H1 (cell line): ENCODE measurements around the gene DRG1. TPM values are rescaled to one million over a fixed set of nuclear protein-coding genes. Genes with fewer than 3 reads are reported as not detected.

Experiments used
- CTCF ChIA-PET: fragments of 300-600 bp; sonication (Branson Sonifier 250); formaldehyde crosslinking; loops from one replicate; lab custom pipeline; 2021; ENCODE audit not compliant: partially characterized antibody; lab: Charles Lee
- POLR2A ChIA-PET: fragments of 300-600 bp; sonication (Branson Sonifier 250); formaldehyde crosslinking; loops from one replicate; lab custom pipeline; 2021; ENCODE audit warnings: inconsistent platforms; ENCODE audit not compliant: partially characterized antibody; lab: Charles Lee
- DNase-seq, 2 experiments: peaks; one replicate each; pipeline versions ENCODE4 v3.0.0 to v3.0.0-alpha.2; 2010 to 2022; ENCODE audit warnings: low spot score in 2 of 2, low read depth in 1 of 2, mixed read lengths in 1 of 2
- FAIRE-seq: peaks from 2 replicates; lab custom pipeline; 2011; peaks lifted over from hg19 to GRCh38; lab: Jason Lieb, UNC
- H2AFZ ChIP-seq: 2 replicates; pipeline ENCODE4 v1.8.1; 2012; ENCODE audit warnings: low read length, inconsistent platforms
- H2AK5ac ChIP-seq: 2 replicates; pipeline ENCODE4 v1.6.1; 2013; ENCODE audit warnings: low read depth, low read length
- H2BK120ac ChIP-seq: replicated peaks from 2 replicates; pipeline ENCODE3; 2013; ENCODE audit warnings: low read depth, low read length, inconsistent platforms
- H2BK12ac ChIP-seq: 2 replicates; pipeline ENCODE4 v1.6.1; 2013; ENCODE audit warnings: low read depth, low read length
- H2BK15ac ChIP-seq: 2 replicates; pipeline ENCODE4 v1.6.1; 2013; ENCODE audit warnings: low read length
- H2BK20ac ChIP-seq: 2 replicates; pipeline ENCODE4 v1.6.1; 2013; ENCODE audit warnings: low read length
- H2BK5ac ChIP-seq: 2 replicates; pipeline ENCODE4 v1.6.1; 2013; ENCODE audit warnings: low read depth, low read length
- H3K14ac ChIP-seq: 2 replicates; pipeline ENCODE4 v1.6.1; 2013; ENCODE audit warnings: inconsistent platforms; ENCODE audit not compliant: insufficient read length
- H3K18ac ChIP-seq: 2 replicates; pipeline ENCODE4 v1.6.1; 2013; ENCODE audit warnings: low read length; ENCODE audit errors: extremely low read depth
- H3K23ac ChIP-seq: 2 replicates; pipeline ENCODE4 v1.6.1; 2013; ENCODE audit warnings: inconsistent platforms; ENCODE audit not compliant: insufficient read length
- H3K23me2 ChIP-seq: 2 replicates; pipeline ENCODE4 v1.6.1; 2013; ENCODE audit warnings: low read depth, low read length
- H3K27ac ChIP-seq: 2 replicates; pipeline ENCODE4 v1.6.1; 2011; ENCODE audit warnings: low read depth, low read length, inconsistent platforms
- H3K27me3 ChIP-seq, 4 experiments: replicated peaks in 1 of 4; 1 replicate in 1 of 4; 2 replicates in 3 of 4; pipeline versions ENCODE4 v1.6.1 to v1.8.1; 2011 to 2013; ENCODE audit warnings: low read length in 3 of 4, mild to moderate bottlenecking in 3 of 4, inconsistent platforms in 2 of 4, mixed read lengths in 2 of 4, moderate library complexity in 1 of 4; ENCODE audit not compliant: control insufficient read depth in 3 of 4, insufficient read depth in 3 of 4; ENCODE audit errors: extremely low read depth in 1 of 4
- H3K36me3 ChIP-seq, 4 experiments: 2 replicates each; pipeline versions ENCODE4 v1.6.1 to v1.8.1; 2011 to 2013; ENCODE audit warnings: mild to moderate bottlenecking in 4 of 4, low read length in 3 of 4, moderate library complexity in 2 of 4, control low read depth in 1 of 4, inconsistent platforms in 1 of 4; ENCODE audit not compliant: insufficient read depth in 4 of 4, control insufficient read depth in 2 of 4
- H3K4ac ChIP-seq: replicated peaks from 2 replicates; pipeline ENCODE3; 2013; ENCODE audit warnings: low read length, low read depth, mixed read lengths, inconsistent platforms; ENCODE audit not compliant: insufficient read length
- H3K4me1 ChIP-seq, 4 experiments: replicated peaks in 1 of 4; 1 replicate in 1 of 4; 2 replicates in 3 of 4; pipeline versions ENCODE4 v1.6.1 to v1.8.1; 2011 to 2013; ENCODE audit warnings: low read length in 3 of 4, inconsistent platforms in 2 of 4, mixed read lengths in 1 of 4; ENCODE audit not compliant: insufficient read depth in 4 of 4, control insufficient read depth in 3 of 4
- H3K4me2 ChIP-seq, 2 experiments: 2 replicates each; pipeline versions ENCODE4 v1.6.1 to v1.8.1; 2011 to 2013; ENCODE audit warnings: low read depth in 2 of 2, low read length in 2 of 2, control low read depth in 1 of 2, inconsistent platforms in 1 of 2, mild to moderate bottlenecking in 1 of 2; ENCODE audit not compliant: insufficient read depth in 1 of 2
- H3K4me3 ChIP-seq, 4 experiments: fragments of 200-600, 300-600 bp in 1 of 4; sonication (generic), shearing (Covaris generic), sonication (Bioruptor Twin) in 1 of 4; 2 replicates each; pipeline versions ENCODE4 v1.5.1 to v1.8.1; 2011 to 2016; ENCODE audit warnings: low read length in 4 of 4, low read depth in 3 of 4, control low read depth in 2 of 4, inconsistent platforms in 2 of 4, mild to moderate bottlenecking in 2 of 4, mixed read lengths in 1 of 4, moderate library complexity in 1 of 4; ENCODE audit not compliant: insufficient read depth in 2 of 4; ENCODE audit errors: extremely low read depth in 1 of 4
- H3K56ac ChIP-seq: replicated peaks from 2 replicates; pipeline ENCODE3; 2013; ENCODE audit warnings: low read depth, mild to moderate bottlenecking, mixed read lengths, low read length, inconsistent platforms; ENCODE audit not compliant: insufficient read length
- H3K79me1 ChIP-seq: 2 replicates; pipeline ENCODE4 v1.6.1; 2013; ENCODE audit warnings: low read depth, low read length, control low read depth
- H3K79me2 ChIP-seq, 2 experiments: 2 replicates each; pipeline versions ENCODE4 v1.6.1 to v1.8.1; 2012 to 2013; ENCODE audit warnings: low read length in 2 of 2, mild to moderate bottlenecking in 2 of 2, inconsistent platforms in 1 of 2; ENCODE audit not compliant: insufficient read depth in 2 of 2, control insufficient read depth in 1 of 2
- H3K9ac ChIP-seq, 4 experiments: replicated peaks in 1 of 4; 1 replicate in 1 of 4; 2 replicates in 3 of 4; pipeline versions ENCODE4 v1.6.1 to v1.8.1; 2011 to 2013; ENCODE audit warnings: low read depth in 3 of 4, low read length in 3 of 4, control low read depth in 2 of 4, mild to moderate bottlenecking in 2 of 4, moderate library complexity in 2 of 4, inconsistent platforms in 1 of 4; ENCODE audit errors: extremely low read depth in 1 of 4
- H3K9me3 ChIP-seq, 2 experiments: 2 replicates each; pipeline versions ENCODE4 v1.6.1 to v1.8.1; 2012 to 2013; ENCODE audit warnings: mild to moderate bottlenecking in 2 of 2, moderate library complexity in 2 of 2, control low read depth in 1 of 2, inconsistent platforms in 1 of 2, low read depth in 1 of 2, low read length in 1 of 2, mixed read lengths in 1 of 2; ENCODE audit not compliant: insufficient read depth in 2 of 2
- H4K20me1 ChIP-seq, 2 experiments: replicated peaks in 1 of 2; 2 replicates each; pipeline versions ENCODE3 to v1.8.1; 2011 to 2013; ENCODE audit warnings: inconsistent platforms in 2 of 2, low read length in 2 of 2, mild to moderate bottlenecking in 1 of 2; ENCODE audit not compliant: insufficient read depth in 2 of 2, control insufficient read depth in 1 of 2
- H4K5ac ChIP-seq: 2 replicates; pipeline ENCODE4 v1.6.1; 2013; ENCODE audit warnings: low read length, low read depth, mixed read lengths, inconsistent platforms; ENCODE audit not compliant: insufficient read length
- H4K8ac ChIP-seq: 2 replicates; pipeline ENCODE4 v1.8.0; 2013; ENCODE audit warnings: mild to moderate bottlenecking, moderate library complexity, low read length, inconsistent platforms; ENCODE audit not compliant: insufficient read depth; ENCODE audit errors: extremely low read depth
- H4K91ac ChIP-seq: replicated peaks from 2 replicates; pipeline ENCODE3; 2013; ENCODE audit warnings: low read length, mixed read lengths, inconsistent platforms; ENCODE audit not compliant: insufficient read length
- BACH1 ChIP-seq: IDR thresholded peaks from 2 replicates; pipeline ENCODE4 v1.6.1; 2012; ENCODE audit warnings: low read length, improper control_type of control experiment
- CBX8 ChIP-seq: fragments of 300-800, 300-1000 bp; sonication (generic); IDR thresholded peaks from 2 replicates; pipeline ENCODE4 v1.7.1; 2016; ENCODE audit warnings: low read depth, low read length, borderline replicate concordance
- EGR1 ChIP-seq: IDR thresholded peaks from 2 replicates; pipeline ENCODE4 v1.6.1; 2011; ENCODE audit warnings: low read depth, low read length, borderline replicate concordance
- FOSL1 ChIP-seq: IDR thresholded peaks from 2 replicates; pipeline ENCODE4 v1.6.1; 2011; ENCODE audit warnings: mild to moderate bottlenecking, low read depth, low read length, moderate library complexity; ENCODE audit not compliant: insufficient read depth
- JUN ChIP-seq: IDR thresholded peaks from 2 replicates; pipeline ENCODE4 v1.6.1; 2011; ENCODE audit warnings: low read depth, mild to moderate bottlenecking, improper control_type of control experiment, low read length
- JUND ChIP-seq: IDR thresholded peaks from 2 replicates; pipeline ENCODE4 v1.6.1; 2011; ENCODE audit warnings: mild to moderate bottlenecking, improper control_type of control experiment, low read length
- MAFK ChIP-seq: IDR thresholded peaks from 2 replicates; pipeline ENCODE4 v1.6.1; 2012; ENCODE audit warnings: low read depth, mild to moderate bottlenecking, improper control_type of control experiment, low read length
- NANOG ChIP-seq: IDR thresholded peaks from 2 replicates; pipeline ENCODE4 v1.6.1; 2011; ENCODE audit warnings: low read length, low read depth, mild to moderate bottlenecking, inconsistent platforms; ENCODE audit not compliant: insufficient read depth, poor library complexity, severe bottlenecking
- SIN3A ChIP-seq, 2 experiments: IDR thresholded peaks in 1 of 2; conservative IDR thresholded peaks in 1 of 2; 2 replicates each; pipeline ENCODE4 v1.6.1; 2011 to 2012; ENCODE audit warnings: low read length in 2 of 2, improper control_type of control experiment in 1 of 2, low read depth in 1 of 2, mild to moderate bottlenecking in 1 of 2
- SRF ChIP-seq: IDR thresholded peaks from 2 replicates; pipeline ENCODE4 v1.6.1; 2011; ENCODE audit warnings: mild to moderate bottlenecking, low read depth, low read length, moderate library complexity
- YY1 ChIP-seq: IDR thresholded peaks from 2 replicates; pipeline ENCODE4 v1.6.1; 2011; ENCODE audit warnings: low read depth, mild to moderate bottlenecking, low read length
- ZNF274 ChIP-seq: IDR thresholded peaks from 2 replicates; pipeline ENCODE4 v1.7.0; 2012; ENCODE audit warnings: low read length, borderline replicate concordance; ENCODE audit errors: extremely low read depth
- WGBS, 2 experiments: shearing (Covaris generic) in 1 of 2; methylation state at CpG; one replicate each; pipeline versions ENCODE4 v1.1.6 to v1.1.7; 2013 to 2015; ENCODE audit warnings: low lambda C conversion rate in 2 of 2, mixed read lengths in 2 of 2, inconsistent platforms in 1 of 2, low coverage in 1 of 2, missing lambda C conversion rate in 1 of 2; ENCODE audit not compliant: insufficient replicate concordance in 2 of 2, insufficient coverage in 1 of 2, insufficient read length in 1 of 2; ENCODE audit errors: extremely low coverage in 1 of 2, missing lambda C conversion rate in 1 of 2; 5-methylcytosine and 5-hydroxymethylcytosine counted together
- polyA plus RNA-seq, 7 experiments: library from polyadenylated mRNA; depleted of rRNA in 3 of 7; stranded (reverse) in 5 of 7; unstranded in 2 of 7; fragments of >200 nt in 5 of 7; fragments of 200-250 nt in 2 of 7; gene quantifications; 1 replicate in 5 of 7; 2 replicates in 1 of 7; 4 replicates in 1 of 7; pipeline versions ENCODE4 v1.2.1 to v1.2.3, GENCODE V29; 2011 to 2013; ENCODE audit warnings: missing spikeins in 2 of 7, mixed read lengths in 2 of 7
- total RNA-seq: library from RNA; stranded (reverse); fragmentation: NEBNext Ultra II Directional; extraction: Animal tissue kit (Norgen Biotek cat#: 25700); gene quantifications from 2 replicates; pipeline ENCODE4 v1.2.1, GENCODE V29; 2021

The DRG1 gene
- total and polyA plus RNA-seq, 2 of the 8 experiments (the other 6 are each of a cell fraction or from before 2014, with no cell fraction given), result 45.3 to 81.9 TPM

DNA sequence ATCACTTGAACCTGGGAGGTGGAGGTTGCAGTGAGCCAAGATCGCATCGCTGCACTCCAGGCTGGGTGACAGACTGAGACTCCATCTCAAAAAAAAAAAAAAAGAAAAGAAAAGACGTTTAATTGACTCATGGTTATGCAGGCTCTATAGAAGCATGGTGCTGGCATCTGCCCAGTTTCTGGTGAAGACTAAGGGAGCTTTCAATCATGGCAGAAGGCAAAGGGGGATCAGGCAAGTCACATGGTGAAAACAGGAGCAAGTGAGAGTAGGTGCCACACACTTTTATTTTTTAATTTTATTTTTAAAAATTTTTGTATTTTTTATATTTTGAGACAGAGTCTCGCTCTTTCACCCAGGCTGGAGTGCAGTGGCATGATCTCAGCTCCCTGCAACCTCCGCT lies 44.9 kb upstream of the DRG1 start:
- Histone ChIP-seq H3K79me2 (no peaks in the 10 kb centered on the region), H3K23ac (no peak overlapping the region), H2BK20ac (no peak overlapping the region), H3K14ac (no peak overlapping the region), H2AK5ac (no peak overlapping the region), H3K56ac (no peak overlapping the region), H3K4me1 (peaks cover 0 to 2% (median 0%) of the 10 kb centered on the region in 4 experiments; a peak in 2 of 7 replicates), H2BK12ac (no peak overlapping the region), H3K4ac (no peak overlapping the region), H3K9me3 (no peaks in the 10 kb centered on the region), H4K5ac (no peak overlapping the region), H2BK5ac (no peak overlapping the region), H4K20me1 (peaks cover 0 to 2% of the 10 kb centered on the region in 2 experiments), H3K4me3 (no peak overlapping the region), H4K8ac (no peak overlapping the region), H3K27ac (no peak overlapping the region), H3K4me2 (no peak overlapping the region), H2BK15ac (no peak overlapping the region), H3K9ac (no peak overlapping the region), H4K91ac (no peak overlapping the region), H2BK120ac (no peak overlapping the region), H2AFZ (no peak overlapping the region), H3K27me3 (no peaks in the 10 kb centered on the region), H3K18ac (no peak overlapping the region), H3K36me3 (no peaks in the 10 kb centered on the region), H3K23me2 (no peaks in the 10 kb centered on the region), H3K79me1 (no peaks in the 10 kb centered on the region)
- no peak for FAIRE-seq
- TF ChIP-seq NANOG (no peak), JUN (no peak), BACH1 (no peak), MAFK (no peak), CBX8 (no peak), SIN3A (conservative IDR thresholded peaks at IDR 0.05 in 1 of 2, IDR thresholded peaks at IDR 0.05 in 1 of 2; ENCODE audit: low read depth in 1 of 2, low read length in 2 of 2) (no peak), SRF (no peak), JUND (no peak), ZNF274 (no peak), EGR1 (no peak), YY1 (no peak), FOSL1 (no peak)
- WGBS, 2 experiments, result 100% methylated on average over 3 of the region's 5 CpGs; no CpG with 5 or more reads in 1 of the 2 experiments
- DNase-seq, result no peak
- CTCF ChIA-PET, result interaction anchor here (0.6 to 0.8 kb wide), 2 partner anchors 18 to 41 kb away, joined by 3 to 4 read pairs; no protein-coding TSS in a partner anchor
- POLR2A ChIA-PET, result interaction anchor here (1.2 to 2.6 kb wide), 2 partner anchors 8 to 10 kb away, joined by 7 to 12 read pairs; partner anchors contain the start of gene PATZ1
